Fibroblast of gingiva (primary cell): ENCODE measurements around the gene TFEB.
"Not testable (repeated sequence)": the region's sequence is repeated elsewhere in the genome, so short reads cannot be mapped to it uniquely, and the experiment has no call there.

Source experiments
- DNase-seq: peaks from one replicate; pipeline ENCODE4 v3.0.0-alpha.2; 2011; ENCODE audit warnings: low read depth

The TFEB gene

GRCh38 chr6:41735427-41736185 is at the start of gene TFEB:
Gene TFEB (minus strand): TSS chr6:41735608. CDS start chr6:41691213, 44,395 bp downstream.
- DNase-seq: peak; percentile 84

- no peak for DNase-seq
Observed at GRCh38 chr6:41784581-41785171, 49.3 kb upstream of the TFEB start.

- no peak for DNase-seq
Observed at GRCh38 chr6:41783106-41783780, 47.8 kb upstream of the TFEB start.

GRCh38 chr6:41781366-41781730 is 45.9 kb upstream of the TFEB start:
- DNase-seq: no peak

- DNase-seq: no peak
Observed at GRCh38 chr6:41780551-41781365, 45.4 kb upstream of the TFEB start, which contains the start of gene PRICKLE4. Gene PRICKLE4 (plus strand): TSS chr6:41780782. CDS start chr6:41783474, 2,692 bp downstream.

- DNase-seq: peak; percentile 95
Observed at GRCh38 chr6:41779788-41780550, 44.6 kb upstream of the TFEB start, which contains the start of gene FRS3. Gene FRS3 (minus strand): TSS chr6:41779900. CDS start chr6:41776987, 2,913 bp downstream.

GRCh38 chr6:41779336-41779735 is 43.9 kb upstream of the TFEB start:
- no peak for DNase-seq

GRCh38 chr6:41778895-41779294 is 43.5 kb upstream of the TFEB start:
- no peak for DNase-seq

GRCh38 chr6:41777551-41778285 is 42.3 kb upstream of the TFEB start:
- DNase-seq: no peak

GRCh38 chr6:41775293-41775882 is 40.0 kb upstream of the TFEB start:
- DNase-seq: no peak

- no peak for DNase-seq
Observed at GRCh38 chr6:41774841-41775240, 39.4 kb upstream of the TFEB start.

GRCh38 chr6:41771058-41771983 is 35.9 kb upstream of the TFEB start:
- DNase-seq: no peak

- no peak for DNase-seq
Observed at GRCh38 chr6:41770381-41771057, 35.1 kb upstream of the TFEB start.

- no peak for DNase-seq
Observed at GRCh38 chr6:41769376-41769775, 34.0 kb upstream of the TFEB start.

GRCh38 chr6:41768545-41769308 is 33.3 kb upstream of the TFEB start:
- DNase-seq: no peak

- peak; percentile 75 for DNase-seq
Observed at GRCh38 chr6:41767112-41767833, 31.9 kb upstream of the TFEB start.

GRCh38 chr6:41766043-41766664 is 30.7 kb upstream of the TFEB start:
- DNase-seq: not testable (repeated sequence)
